NCI-H187 treated with DMSO at 0.1 percent for 48 hours (cell line): ENCODE data around the gene NECTIN4.
"Not testable (repeated sequence)": the region's sequence is repeated elsewhere in the genome, so short reads cannot be mapped to it uniquely, and the experiment has no call there.

Source experiments
- DNase-seq: peaks from one replicate; lab custom pipeline; 2025; lab: John Stamatoyannopoulos, UW

Gene NECTIN4

GRCh38 chr1:161082483-161082882, 6.9 kb downstream of the NECTIN4 start:
- DNase-seq = no peak

GRCh38 chr1:161081519-161081918, 7.8 kb downstream of the NECTIN4 start:
- DNase-seq = no peak

GRCh38 chr1:161080441-161081405, 8.6 kb downstream of the NECTIN4 start:
- DNase-seq = no peak

GRCh38 chr1:161079436-161080110, 9.8 kb downstream of the NECTIN4 start:
- no peak for DNase-seq

GRCh38 chr1:161077426-161077825, 11.9 kb downstream of the NECTIN4 start:
- no peak for DNase-seq

- DNase-seq = no peak
These were observed 12.9 kb downstream of the NECTIN4 start for GRCh38 chr1:161076410-161076809.

- no peak for DNase-seq
These were observed 14.5 kb downstream of the NECTIN4 start for GRCh38 chr1:161074676-161075368.

- DNase-seq = no peak
These were observed 15.8 kb downstream of the NECTIN4 start for GRCh38 chr1:161073474-161074121.

- DNase-seq = no peak
These were observed 16.5 kb downstream of the NECTIN4 start for GRCh38 chr1:161072751-161073449.

- DNase-seq = no peak
These were observed 17.4 kb downstream of the NECTIN4 start for GRCh38 chr1:161071886-161072371.

GRCh38 chr1:161070761-161071160, 18.6 kb downstream of the NECTIN4 start:
- no peak for DNase-seq

- DNase-seq = no peak
These were observed 19.6 kb downstream of the NECTIN4 start, which contains the start of gene ARHGAP30 for GRCh38 chr1:161069731-161070270. ARHGAP30 (minus strand) TSS chr1:161069891; CDS start chr1:161069624, 267 bp downstream.

- no peak for DNase-seq
These were observed 20.1 kb downstream of the NECTIN4 start for GRCh38 chr1:161069241-161069640.

- DNase-seq = no peak
These were observed 20.8 kb downstream of the NECTIN4 start for GRCh38 chr1:161068306-161069234.

- DNase-seq = no peak
These were observed 22.7 kb downstream of the NECTIN4 start for GRCh38 chr1:161066694-161067093.

- not testable (repeated sequence) for DNase-seq
These were observed 23.7 kb downstream of the NECTIN4 start for GRCh38 chr1:161065681-161066080.

GRCh38 chr1:161063936-161064335, 25.4 kb downstream of the NECTIN4 start:
- not testable (repeated sequence) for DNase-seq

GRCh38 chr1:161061419-161061818, 27.9 kb downstream of the NECTIN4 start:
- no peak for DNase-seq

GRCh38 chr1:161059293-161059692, 30.1 kb downstream of the NECTIN4 start:
- DNase-seq = no peak

- no peak for DNase-seq
These were observed 34.6 kb downstream of the NECTIN4 start for GRCh38 chr1:161054805-161055204.
